Right lobe of liver (tissue), 4 donors: ENCODE measurements around the gene SERINC5.
A peak's percentile ranks its signal among the peaks of the same experiment; 100 is the strongest.

Experiments
- POLR2A ChIP-seq: fragments of 450-650 bp; IDR thresholded peaks from one replicate; pipeline ENCODE4 v1.6.1; 2017; ENCODE audit warnings: antibody characterized with exemption, mild to moderate bottlenecking
- TF ChIP-seq, protein P1 (sequence below), 4 donors: fragments of 200-600 bp in 3 of 4; fragments of 450-650 bp in 1 of 4; IDR thresholded peaks; one replicate each; pipeline versions ENCODE4 v1.5.1 to v1.8.0; 2016 to 2022; ENCODE audit warnings: antibody characterized with exemption in 4 of 4, mild to moderate bottlenecking in 2 of 4
- donor health status: DM: no; HTN: no; CAD: no.
- donor health status: DM: no; HTN: no; CAD: no.
- donor health status: DM: no; HTN: yes; CAD: no.

DNA sequence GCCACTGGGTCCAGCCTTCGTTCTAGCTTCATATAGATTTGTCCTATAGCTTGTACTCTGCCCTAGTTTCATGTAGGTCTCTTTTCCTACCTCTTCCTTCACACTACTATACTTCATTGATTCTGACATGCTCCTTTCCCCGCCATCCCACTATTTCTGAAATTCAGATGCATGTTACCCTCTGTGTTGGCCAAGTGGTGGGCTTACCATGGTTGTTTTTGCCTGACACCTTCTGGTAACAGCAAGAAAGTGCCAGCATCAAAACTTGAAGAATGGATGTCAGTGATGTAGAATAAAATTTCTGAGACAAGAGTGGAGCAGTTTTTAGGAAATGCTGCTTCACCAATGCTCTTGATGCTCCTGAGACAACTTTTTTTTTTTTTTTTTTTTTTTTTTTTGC lies 19.5 kb upstream of the SERINC5 start:
- TF ChIP-seq, protein P1, sequence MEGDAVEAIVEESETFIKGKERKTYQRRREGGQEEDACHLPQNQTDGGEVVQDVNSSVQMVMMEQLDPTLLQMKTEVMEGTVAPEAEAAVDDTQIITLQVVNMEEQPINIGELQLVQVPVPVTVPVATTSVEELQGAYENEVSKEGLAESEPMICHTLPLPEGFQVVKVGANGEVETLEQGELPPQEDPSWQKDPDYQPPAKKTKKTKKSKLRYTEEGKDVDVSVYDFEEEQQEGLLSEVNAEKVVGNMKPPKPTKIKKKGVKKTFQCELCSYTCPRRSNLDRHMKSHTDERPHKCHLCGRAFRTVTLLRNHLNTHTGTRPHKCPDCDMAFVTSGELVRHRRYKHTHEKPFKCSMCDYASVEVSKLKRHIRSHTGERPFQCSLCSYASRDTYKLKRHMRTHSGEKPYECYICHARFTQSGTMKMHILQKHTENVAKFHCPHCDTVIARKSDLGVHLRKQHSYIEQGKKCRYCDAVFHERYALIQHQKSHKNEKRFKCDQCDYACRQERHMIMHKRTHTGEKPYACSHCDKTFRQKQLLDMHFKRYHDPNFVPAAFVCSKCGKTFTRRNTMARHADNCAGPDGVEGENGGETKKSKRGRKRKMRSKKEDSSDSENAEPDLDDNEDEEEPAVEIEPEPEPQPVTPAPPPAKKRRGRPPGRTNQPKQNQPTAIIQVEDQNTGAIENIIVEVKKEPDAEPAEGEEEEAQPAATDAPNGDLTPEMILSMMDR (IDR thresholded peaks at IDR 0.05): peak; percentile 34 to 50 (median 48)
- no peak for TF ChIP-seq POLR2A
